Measurements from ENCODE around the gene LRR1.

DNA sequence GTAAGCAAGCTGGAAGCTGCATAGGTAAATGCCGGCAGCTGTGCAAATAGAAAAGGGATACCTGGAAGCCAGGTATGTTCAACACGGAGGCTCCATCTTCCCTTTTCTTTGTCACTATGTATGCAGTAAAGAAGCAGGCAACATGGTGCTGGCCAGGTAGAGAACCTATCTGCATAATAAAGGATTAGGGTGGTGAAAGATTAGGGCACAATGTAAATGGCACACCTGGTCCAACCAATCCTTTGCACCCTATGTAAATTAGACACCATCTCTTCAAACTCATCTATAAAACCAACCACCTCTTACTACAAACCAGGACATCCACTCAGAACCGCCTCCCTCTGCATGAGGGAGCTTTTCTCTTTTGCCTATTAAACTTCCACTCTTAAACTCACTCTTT is 44.8 kb upstream of the LRR1 start:
- TF ChIP-seq POLR2A (IDR thresholded peaks at IDR 0.05): no peak
- TF ChIP-seq, protein P1, sequence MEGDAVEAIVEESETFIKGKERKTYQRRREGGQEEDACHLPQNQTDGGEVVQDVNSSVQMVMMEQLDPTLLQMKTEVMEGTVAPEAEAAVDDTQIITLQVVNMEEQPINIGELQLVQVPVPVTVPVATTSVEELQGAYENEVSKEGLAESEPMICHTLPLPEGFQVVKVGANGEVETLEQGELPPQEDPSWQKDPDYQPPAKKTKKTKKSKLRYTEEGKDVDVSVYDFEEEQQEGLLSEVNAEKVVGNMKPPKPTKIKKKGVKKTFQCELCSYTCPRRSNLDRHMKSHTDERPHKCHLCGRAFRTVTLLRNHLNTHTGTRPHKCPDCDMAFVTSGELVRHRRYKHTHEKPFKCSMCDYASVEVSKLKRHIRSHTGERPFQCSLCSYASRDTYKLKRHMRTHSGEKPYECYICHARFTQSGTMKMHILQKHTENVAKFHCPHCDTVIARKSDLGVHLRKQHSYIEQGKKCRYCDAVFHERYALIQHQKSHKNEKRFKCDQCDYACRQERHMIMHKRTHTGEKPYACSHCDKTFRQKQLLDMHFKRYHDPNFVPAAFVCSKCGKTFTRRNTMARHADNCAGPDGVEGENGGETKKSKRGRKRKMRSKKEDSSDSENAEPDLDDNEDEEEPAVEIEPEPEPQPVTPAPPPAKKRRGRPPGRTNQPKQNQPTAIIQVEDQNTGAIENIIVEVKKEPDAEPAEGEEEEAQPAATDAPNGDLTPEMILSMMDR (IDR thresholded peaks at IDR 0.05): no peak
